Lower leg skin (tissue), 4 donors: Measurements from ENCODE around the gene CCND2. TPM values are rescaled to one million over a fixed set of nuclear protein-coding genes. Genes with fewer than 3 reads are reported as not detected.
A peak's percentile ranks its signal among the peaks of the same experiment; 100 is the strongest.

Experiments
- DNase-seq, 2 donors: peaks; one replicate each; pipeline ENCODE4 v3.0.0-alpha.2; 2019; ENCODE audit warnings: low spot score in 2 of 2
- H3K4me3 ChIP-seq: fragments of 200-600 bp; sonication (generic); 2 replicates; pipeline ENCODE4 v1.5.1; 2017; ENCODE audit warnings: mild to moderate bottlenecking, low read depth; ENCODE audit not compliant: poor library complexity, severe bottlenecking
- CTCF ChIP-seq, 3 donors: fragments of 450-650 bp; IDR thresholded peaks; one replicate each; pipeline ENCODE4 v1.5.1; 2016; ENCODE audit warnings: antibody characterized with exemption in 3 of 3, mild to moderate bottlenecking in 3 of 3, moderate library complexity in 2 of 3
- POLR2A ChIP-seq, 2 donors: fragments of 450-650 bp; IDR thresholded peaks; one replicate each; pipeline ENCODE4 v1.6.1; 2016 to 2017; ENCODE audit warnings: antibody characterized with exemption in 2 of 2, mild to moderate bottlenecking in 1 of 2, moderate library complexity in 1 of 2
- WGBS, 2 donors: methylation state at CpG; one replicate each; pipeline ENCODE4 v1.1.5; 2018; 5-methylcytosine and 5-hydroxymethylcytosine counted together
- intact Hi-C: fragments of 100-400 bp; cut with DNase I; formaldehyde crosslinking; loops from one replicate; pipeline ENCODE4 v1.15.0; 2023; ENCODE audit warnings: low total_unique reads
- total RNA-seq, 4 donors: library from RNA; depleted of rRNA; stranded (reverse); fragments of >200 nt; gene quantifications; one replicate each; pipeline ENCODE4 v1.1.0, GENCODE V29; 2016

Gene CCND2
- 10 to 100 TPM; 14.5 to 29.5 (median 26.6) TPM for total RNA-seq

GRCh38 chr12:4273652-4274395 is at the start of gene CCND2:
Gene CCND2, plus strand, starts transcription at chr12:4273762. Its CDS starts 279 bp downstream, at chr12:4274041.
- intact Hi-C loops: loop anchor here (5.0 to 10.0 kb wide), 3 partner anchors 279 to 499 kb away; no protein-coding TSS in a partner anchor
- 0 to 2% methylated on average over 35 to 46 of the region's 52 CpGs for WGBS, 2 donors
- DNase-seq: peak; percentile 80 to 96
- TF ChIP-seq POLR2A (IDR thresholded peaks at IDR 0.05) (peak in 1 of 2 donors; percentile 43), CTCF (IDR thresholded peaks at IDR 0.05) (no peak)
- H3K4me3 ChIP-seq: peak within 1 kb of the TSS; percentile 52

DNA sequence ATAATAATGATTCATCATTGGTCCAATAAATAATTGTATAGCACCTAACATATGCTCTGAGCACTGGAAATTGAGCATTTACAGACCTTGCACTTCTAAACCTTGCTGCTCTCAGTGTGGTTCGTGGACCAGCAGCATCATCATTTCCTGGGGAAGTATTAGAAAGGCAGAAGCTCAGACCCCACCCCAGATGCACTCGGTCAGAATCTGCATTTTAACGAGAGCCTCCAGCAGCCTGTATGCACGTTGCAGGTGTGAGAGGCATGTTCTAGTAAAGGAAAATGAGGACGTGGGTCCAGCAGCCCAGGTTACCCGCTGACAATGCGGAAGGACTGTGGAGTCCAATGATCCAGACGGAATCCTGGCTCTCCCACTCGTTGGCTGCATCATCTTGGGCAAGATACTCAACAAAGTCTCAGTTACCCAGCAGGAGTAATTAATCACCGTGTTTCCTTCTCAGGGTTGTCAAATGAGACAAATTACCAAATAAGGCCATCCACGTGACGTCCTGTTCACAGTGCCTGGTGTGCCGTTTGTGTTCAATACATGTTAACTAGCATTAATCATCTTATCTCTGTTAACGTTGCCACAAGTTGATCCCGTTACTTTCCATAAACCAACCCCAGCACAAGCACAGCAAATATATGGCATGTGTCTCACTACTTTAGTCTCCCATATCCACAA is 49.2 kb upstream of the CCND2 start:
- TF ChIP-seq CTCF (IDR thresholded peaks at IDR 0.05): no peak
- TF ChIP-seq POLR2A (IDR thresholded peaks at IDR 0.05): no peak
- intact Hi-C loops: no loop called here
- no peak overlapping the region for H3K4me3 ChIP-seq
- no peak for DNase-seq
- 68 to 70% methylated on average over 15 of the region's 15 CpGs for WGBS, 2 donors

GRCh38 chr12:4225571-4225970 is 48.0 kb upstream of the CCND2 start:
- H3K4me3 ChIP-seq: no peak overlapping the region
- intact Hi-C loops: no loop called here
- TF ChIP-seq CTCF (IDR thresholded peaks at IDR 0.05) (no peak), POLR2A (IDR thresholded peaks at IDR 0.05) (no peak)
- WGBS, 2 donors: 69 to 75% methylated on average over 3 of the region's 3 CpGs
- DNase-seq: no peak

DNA sequence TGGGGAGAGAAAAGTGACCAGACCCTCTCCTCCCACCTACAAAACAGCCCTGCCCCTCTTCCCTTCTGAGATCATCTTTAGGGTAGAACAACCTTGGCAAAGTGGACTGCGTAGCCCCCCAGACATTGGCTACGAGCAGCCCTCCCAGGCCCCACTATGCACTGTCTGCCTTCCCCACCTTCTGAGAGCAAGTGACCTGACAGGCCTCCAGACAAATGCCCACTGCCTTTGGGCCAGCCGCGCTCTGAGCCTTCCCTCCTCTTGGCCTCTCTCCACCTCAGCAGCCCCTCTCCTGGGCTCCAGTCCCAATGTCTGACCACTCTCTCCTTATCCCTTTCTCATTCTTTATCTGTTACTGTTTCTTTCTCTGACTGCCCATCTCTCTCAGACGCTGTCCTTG is 46.5 kb upstream of the CCND2 start:
- intact Hi-C loops: no loop called here
- no peak for DNase-seq
- H3K4me3 ChIP-seq: no peak overlapping the region
- 82 to 93% methylated on average over 5 of the region's 5 CpGs for WGBS, 2 donors
- TF ChIP-seq CTCF (IDR thresholded peaks at IDR 0.05): no peak
- TF ChIP-seq POLR2A (IDR thresholded peaks at IDR 0.05): no peak

GRCh38 chr12:4228122-4228580 is 45.4 kb upstream of the CCND2 start:
- 82 to 87% methylated on average over 18 of the region's 18 CpGs for WGBS, 2 donors
- DNase-seq: no peak
- no peak for TF ChIP-seq POLR2A (IDR thresholded peaks at IDR 0.05)
- TF ChIP-seq CTCF (IDR thresholded peaks at IDR 0.05): no peak
- intact Hi-C loops: no loop called here
- no peak overlapping the region for H3K4me3 ChIP-seq
